ENCODE data around the gene VASH2.
A peak's percentile ranks its signal among the peaks of the same experiment; 100 is the strongest.

DNA sequence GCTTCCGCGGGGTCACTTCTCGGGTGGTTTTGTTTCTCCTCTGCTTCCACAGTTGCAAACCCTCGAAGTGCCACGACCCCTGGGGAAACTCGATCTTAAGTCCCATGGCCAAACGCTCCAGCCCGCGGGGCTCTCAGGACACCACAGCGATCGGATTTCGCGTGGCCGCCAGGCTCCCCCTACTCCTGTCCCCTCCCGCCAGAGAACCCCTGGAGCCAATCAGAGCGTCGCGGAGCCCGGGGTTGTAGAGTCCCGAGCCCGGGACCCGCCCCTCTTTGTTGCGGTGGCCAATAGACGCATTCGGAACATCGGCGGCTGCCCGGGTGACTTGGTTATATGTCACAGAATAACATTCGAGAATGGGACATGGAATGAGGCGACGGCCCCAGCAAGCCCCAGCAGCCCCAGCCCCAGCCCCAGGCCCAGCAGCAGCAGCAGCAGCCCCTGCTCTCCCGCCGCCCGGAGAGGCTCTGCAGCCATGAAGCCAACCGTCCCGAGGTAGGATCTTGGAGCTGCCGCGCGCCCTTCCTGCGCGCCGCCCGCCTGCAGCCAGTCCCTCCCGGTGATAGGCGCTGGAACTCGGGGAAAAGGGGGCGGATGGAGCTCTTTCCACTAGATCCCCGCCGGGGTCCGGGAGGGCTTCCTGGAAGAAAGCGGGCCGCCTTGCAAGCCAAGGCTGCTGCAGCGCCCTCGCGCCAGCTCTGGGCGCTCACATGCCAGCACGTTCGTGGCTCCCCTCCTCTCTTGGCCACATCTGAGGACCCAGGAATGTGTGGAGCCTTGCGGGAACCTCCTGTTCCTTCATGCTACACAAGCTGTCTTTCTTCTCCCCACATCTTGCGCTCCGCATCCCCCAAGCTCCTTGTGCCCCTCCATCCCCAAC is at the start of gene VASH2:
- TF ChIP-seq EZH2 (IDR thresholded peaks at IDR 0.05; ENCODE audit: insufficient read depth, poor library complexity, severe bottlenecking) (peak; percentile 87), EZH2phosphoT487 (IDR thresholded peaks at IDR 0.05; ENCODE audit: insufficient read depth, low read depth) (no peak)

All from GM23248 (cell line).